ENCODE data around the gene NT5DC2. TPM values are rescaled to one million over a fixed set of nuclear protein-coding genes. Genes with fewer than 3 reads are reported as not detected.
A peak's percentile ranks its signal among the peaks of the same experiment; 100 is the strongest.

Gene NT5DC2
- total and polyA plus RNA-seq, 3 donors from 2014 or later: 92.4 to 147 (median 137) TPM

- Histone ChIP-seq H3K36me3 (ENCODE audit: low read depth, missing control alignments) (no peaks in the 10 kb centered on the region), H3K4me1 (peaks cover 54% of the 10 kb centered on the region), H3K4me3 (peak overlapping the region; percentile 67 to 70), H3K9me3 (no peaks in the 10 kb centered on the region), H3K27me3 (no peaks in the 10 kb centered on the region), H3K27ac (peak overlapping the region; percentile 69 to 86)
- TF ChIP-seq POLR2A (IDR thresholded peaks at IDR 0.05) (no peak), CTCF (IDR thresholded peaks at IDR 0.05) (no peak)
- no peak for DNase-seq
- WGBS, 2 donors: 41 to 58% methylated on average over 3 to 5 of the region's 5 CpGs
- intact Hi-C loops (cut with DNase I; ENCODE audit: low total_unique reads): no loop called here
These were observed 1.2 kb downstream of the NT5DC2 start for GRCh38 chr3:52532517-52532837.

- TF ChIP-seq POLR2A (IDR thresholded peaks at IDR 0.05): no peak
- no peak for TF ChIP-seq CTCF (IDR thresholded peaks at IDR 0.05)
- peak overlapping the region; percentile 67 to 70 for H3K4me3 ChIP-seq
- H3K4me1 ChIP-seq: peaks cover 57% of the 10 kb centered on the region
- WGBS, 2 donors: 62 to 81% methylated on average over 14 of the region's 14 CpGs
- no peak for DNase-seq
- no peaks in the 10 kb centered on the region for H3K27me3 ChIP-seq
- intact Hi-C loops (cut with DNase I; ENCODE audit: low total_unique reads): no loop called here
- H3K27ac ChIP-seq: peak overlapping the region; percentile 69 to 86
- H3K9me3 ChIP-seq: no peaks in the 10 kb centered on the region
- H3K36me3 ChIP-seq (ENCODE audit: low read depth, missing control alignments): no peaks in the 10 kb centered on the region
These were observed 1.7 kb downstream of the NT5DC2 start for GRCh38 chr3:52531860-52532516.

GRCh38 chr3:52530918-52531826 is 2.5 kb downstream of the NT5DC2 start:
- Histone ChIP-seq H3K36me3 (ENCODE audit: low read depth, missing control alignments) (no peaks in the 10 kb centered on the region), H3K9me3 (no peaks in the 10 kb centered on the region), H3K27ac (peak overlapping the region; percentile 69 to 86), H3K4me3 (peak overlapping the region in 1 of 2 donors; percentile 67), H3K27me3 (no peaks in the 10 kb centered on the region), H3K4me1 (peaks cover 57% of the 10 kb centered on the region)
- intact Hi-C loops (cut with DNase I; ENCODE audit: low total_unique reads): no loop called here
- TF ChIP-seq POLR2A (IDR thresholded peaks at IDR 0.05) (no peak), CTCF (IDR thresholded peaks at IDR 0.05) (no peak)
- DNase-seq: no peak
- WGBS, 2 donors: 65 to 80% methylated on average over 1 to 10 of the region's 10 CpGs

GRCh38 chr3:52529376-52530333 is 4.0 kb downstream of the NT5DC2 start:
- TF ChIP-seq POLR2A (IDR thresholded peaks at IDR 0.05) (no peak), CTCF (IDR thresholded peaks at IDR 0.05) (no peak)
- Histone ChIP-seq H3K27me3 (no peaks in the 10 kb centered on the region), H3K4me3 (no peak overlapping the region), H3K27ac (peak overlapping the region; percentile 69 to 86), H3K4me1 (peaks cover 54% of the 10 kb centered on the region), H3K9me3 (no peaks in the 10 kb centered on the region), H3K36me3 (ENCODE audit: low read depth, missing control alignments) (no peaks in the 10 kb centered on the region)
- DNase-seq: no peak
- WGBS, 2 donors: 74 to 100% methylated on average over 2 to 12 of the region's 12 CpGs
- intact Hi-C loops (cut with DNase I; ENCODE audit: low total_unique reads): no loop called here

All from testis (tissue), 3 donors.